Inferior parietal cortex (tissue), 1 donor: ENCODE results near the gene MACROD2.
A peak's percentile ranks its signal among the peaks of the same experiment; 100 is the strongest.
"Not testable (repeated sequence)": the region's sequence is repeated elsewhere in the genome, so short reads cannot be mapped to it uniquely, and the experiment has no call there.

Experiments used
- DNase-seq: peaks from one replicate; pipeline ENCODE4 v3.0.0-alpha.2; 2016; ENCODE audit errors: extremely low spot score

Gene MACROD2

GRCh38 chr20:15506311-15506710 is 1511.0 kb downstream of the MACROD2 start:
- no peak for DNase-seq

GRCh38 chr20:15507151-15507550 is 1511.8 kb downstream of the MACROD2 start:
- DNase-seq = no peak

GRCh38 chr20:15511551-15511950 is 1516.2 kb downstream of the MACROD2 start:
- no peak for DNase-seq

GRCh38 chr20:15512916-15513315 is 1517.6 kb downstream of the MACROD2 start:
- no peak for DNase-seq

GRCh38 chr20:15515691-15516090 is 1520.4 kb downstream of the MACROD2 start:
- peak; percentile 27 for DNase-seq

GRCh38 chr20:15520930-15521524 is 1525.7 kb downstream of the MACROD2 start:
- DNase-seq = no peak

- no peak for DNase-seq
These were observed 1528.1 kb downstream of the MACROD2 start for GRCh38 chr20:15523400-15523799.

- no peak for DNase-seq
These were observed 1533.2 kb downstream of the MACROD2 start for GRCh38 chr20:15528391-15529111.

- DNase-seq = no peak
These were observed 1540.5 kb downstream of the MACROD2 start for GRCh38 chr20:15535863-15536262.

GRCh38 chr20:15537200-15537599 is 1541.9 kb downstream of the MACROD2 start:
- not testable (repeated sequence) for DNase-seq

GRCh38 chr20:15542655-15543054 is 1547.3 kb downstream of the MACROD2 start:
- DNase-seq = no peak

- DNase-seq = no peak
These were observed 1549.4 kb downstream of the MACROD2 start for GRCh38 chr20:15544742-15545141.

GRCh38 chr20:15546525-15547023 is 1551.3 kb downstream of the MACROD2 start:
- DNase-seq = no peak

- no peak for DNase-seq
These were observed 1551.8 kb downstream of the MACROD2 start for GRCh38 chr20:15547119-15547518.

- DNase-seq = no peak
These were observed 1555.0 kb downstream of the MACROD2 start for GRCh38 chr20:15550116-15550870.

GRCh38 chr20:15555913-15556312 is 1560.6 kb downstream of the MACROD2 start:
- DNase-seq = no peak

- no peak for DNase-seq
These were observed 1561.6 kb downstream of the MACROD2 start for GRCh38 chr20:15556869-15557268.

GRCh38 chr20:15561070-15561569 is 1565.8 kb downstream of the MACROD2 start:
- DNase-seq = no peak

- DNase-seq = peak; percentile 78
These were observed 1566.5 kb downstream of the MACROD2 start for GRCh38 chr20:15561707-15562404.

GRCh38 chr20:15563836-15564235 is 1568.5 kb downstream of the MACROD2 start:
- DNase-seq = no peak

- no peak for DNase-seq
These were observed 1569.7 kb downstream of the MACROD2 start for GRCh38 chr20:15564981-15565380.

GRCh38 chr20:15565786-15566185 is 1570.5 kb downstream of the MACROD2 start:
- DNase-seq = no peak
